ENCODE measurements around the gene DHX57.

DNA sequence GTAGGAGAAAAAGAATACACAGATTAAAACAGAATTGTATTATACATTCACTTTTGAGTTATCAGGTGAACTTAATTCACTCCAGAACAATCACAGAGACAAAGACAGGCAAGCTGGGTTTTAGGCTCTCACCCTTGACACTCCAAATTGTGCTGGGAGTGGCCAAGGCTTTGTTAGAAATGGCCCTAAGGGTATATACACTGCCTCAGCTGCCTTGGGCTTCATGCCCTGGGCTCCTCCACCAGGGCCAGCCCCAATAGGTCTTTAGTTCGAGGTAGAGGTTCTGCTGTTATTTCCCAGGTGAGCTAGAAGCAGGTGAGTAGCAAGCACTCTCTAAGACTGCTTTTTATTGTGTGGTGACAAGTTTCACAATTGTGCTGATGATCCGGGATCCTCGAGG lies 77.8 kb downstream of the DHX57 start:
- TF ChIP-seq, protein P1, sequence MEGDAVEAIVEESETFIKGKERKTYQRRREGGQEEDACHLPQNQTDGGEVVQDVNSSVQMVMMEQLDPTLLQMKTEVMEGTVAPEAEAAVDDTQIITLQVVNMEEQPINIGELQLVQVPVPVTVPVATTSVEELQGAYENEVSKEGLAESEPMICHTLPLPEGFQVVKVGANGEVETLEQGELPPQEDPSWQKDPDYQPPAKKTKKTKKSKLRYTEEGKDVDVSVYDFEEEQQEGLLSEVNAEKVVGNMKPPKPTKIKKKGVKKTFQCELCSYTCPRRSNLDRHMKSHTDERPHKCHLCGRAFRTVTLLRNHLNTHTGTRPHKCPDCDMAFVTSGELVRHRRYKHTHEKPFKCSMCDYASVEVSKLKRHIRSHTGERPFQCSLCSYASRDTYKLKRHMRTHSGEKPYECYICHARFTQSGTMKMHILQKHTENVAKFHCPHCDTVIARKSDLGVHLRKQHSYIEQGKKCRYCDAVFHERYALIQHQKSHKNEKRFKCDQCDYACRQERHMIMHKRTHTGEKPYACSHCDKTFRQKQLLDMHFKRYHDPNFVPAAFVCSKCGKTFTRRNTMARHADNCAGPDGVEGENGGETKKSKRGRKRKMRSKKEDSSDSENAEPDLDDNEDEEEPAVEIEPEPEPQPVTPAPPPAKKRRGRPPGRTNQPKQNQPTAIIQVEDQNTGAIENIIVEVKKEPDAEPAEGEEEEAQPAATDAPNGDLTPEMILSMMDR (IDR thresholded peaks at IDR 0.05; ENCODE audit: insufficient read depth, low read depth, low read length): no peak
- TF ChIP-seq EZH2 (IDR thresholded peaks at IDR 0.05; ENCODE audit: insufficient read depth, low read length): no peak

Data from astrocyte (in vitro differentiated cells and primary cell).